H9 (cell line): ENCODE data around the gene ACSF3. TPM values are rescaled to one million over a fixed set of nuclear protein-coding genes. Genes with fewer than 3 reads are reported as not detected.

Source experiments
- DNase-seq: peaks from one replicate; pipeline ENCODE4 v3.0.0-alpha.2; 2017
- H2AFZ ChIP-seq: one replicate; pipeline ENCODE4 v1.6.1; 2013; ENCODE audit warnings: mild to moderate bottlenecking, low read length, control low read depth, moderate library complexity
- H2AK5ac ChIP-seq: 2 replicates; pipeline ENCODE4 v1.6.1; 2013; ENCODE audit warnings: low read length, control low read depth, mixed read lengths; ENCODE audit not compliant: insufficient read length
- H2BK120ac ChIP-seq: one replicate; pipeline ENCODE4 v1.6.1; 2013; ENCODE audit warnings: low read depth, mild to moderate bottlenecking, low read length, control low read depth, inconsistent platforms; ENCODE audit not compliant: poor library complexity, severe bottlenecking
- H2BK12ac ChIP-seq: 2 replicates; pipeline ENCODE4 v1.6.1; 2013; ENCODE audit warnings: low read length, control low read depth, mixed read lengths, low read depth; ENCODE audit not compliant: insufficient read length
- H2BK15ac ChIP-seq: 2 replicates; pipeline ENCODE4 v1.6.1; 2013; ENCODE audit warnings: low read depth, low read length, control low read depth
- H2BK20ac ChIP-seq: one replicate; pipeline ENCODE4 v1.6.1; 2013; ENCODE audit warnings: low read depth, mild to moderate bottlenecking, low read length, control low read depth, inconsistent platforms; ENCODE audit not compliant: poor library complexity, severe bottlenecking
- H2BK5ac ChIP-seq: 2 replicates; pipeline ENCODE4 v1.6.1; 2013; ENCODE audit warnings: low read length, control low read depth, mixed read lengths; ENCODE audit not compliant: insufficient read length
- H3K14ac ChIP-seq: 2 replicates; pipeline ENCODE4 v1.6.1; 2013; ENCODE audit warnings: low read length, control low read depth; ENCODE audit not compliant: insufficient read depth
- H3K18ac ChIP-seq: 2 replicates; pipeline ENCODE4 v1.6.1; 2013; ENCODE audit warnings: low read depth, mild to moderate bottlenecking, mixed read lengths, low read length, control low read depth; ENCODE audit not compliant: insufficient read length
- H3K23ac ChIP-seq: 2 replicates; pipeline ENCODE4 v1.6.1; 2013; ENCODE audit warnings: low read length, control low read depth, mixed read lengths, low read depth; ENCODE audit not compliant: insufficient read length
- H3K23me2 ChIP-seq: 2 replicates; pipeline ENCODE4 v1.6.1; 2013; ENCODE audit warnings: low read depth, mild to moderate bottlenecking, mixed read lengths, low read length, control low read depth; ENCODE audit not compliant: insufficient read length, poor library complexity, severe bottlenecking
- H3K27ac ChIP-seq: 2 replicates; pipeline ENCODE4 v1.5.1; 2013; ENCODE audit warnings: low read length, control low read depth, mixed read lengths, low read depth; ENCODE audit not compliant: insufficient read length
- H3K27me3 ChIP-seq: 2 replicates; pipeline ENCODE4 v1.6.1; 2013; ENCODE audit warnings: low read length, control low read depth, inconsistent platforms; ENCODE audit not compliant: insufficient read depth
- H3K4ac ChIP-seq: 2 replicates; pipeline ENCODE4 v1.6.1; 2013; ENCODE audit warnings: low read depth, mild to moderate bottlenecking, control low read depth, inconsistent platforms, low read length, moderate library complexity
- H3K4me1 ChIP-seq: 2 replicates; pipeline ENCODE4 v1.6.1; 2013; ENCODE audit warnings: low read length, control low read depth, inconsistent platforms; ENCODE audit not compliant: insufficient read depth
- H3K4me2 ChIP-seq: 2 replicates; pipeline ENCODE4 v1.6.1; 2013; ENCODE audit warnings: low read length, control low read depth, mixed read lengths; ENCODE audit not compliant: insufficient read length, insufficient read depth
- H3K56ac ChIP-seq: 2 replicates; pipeline ENCODE4 v1.6.1; 2013; ENCODE audit warnings: low read depth, mild to moderate bottlenecking, mixed read lengths, low read length, control low read depth; ENCODE audit not compliant: insufficient read length
- H3K79me1 ChIP-seq: 2 replicates; pipeline ENCODE4 v1.6.1; 2013; ENCODE audit warnings: low read depth, mild to moderate bottlenecking, moderate library complexity, low read length, control low read depth, inconsistent platforms; ENCODE audit not compliant: insufficient read depth, poor library complexity, severe bottlenecking
- H3K79me2 ChIP-seq: 2 replicates; pipeline ENCODE4 v1.6.1; 2013; ENCODE audit warnings: low read length, control low read depth, inconsistent platforms; ENCODE audit not compliant: insufficient read depth
- H3K9ac ChIP-seq: 2 replicates; pipeline ENCODE4 v1.6.1; 2013; ENCODE audit warnings: low read length, control low read depth, mixed read lengths; ENCODE audit not compliant: insufficient read length; ENCODE audit errors: extremely low read depth
- H3K9me3 ChIP-seq: one replicate; pipeline ENCODE4 v1.6.1; 2013; ENCODE audit warnings: low read depth, low read length, inconsistent platforms; ENCODE audit not compliant: control insufficient read depth
- H3T11ph ChIP-seq: one replicate; pipeline ENCODE4 v1.6.1; 2013; ENCODE audit warnings: mild to moderate bottlenecking, low read length, control low read depth, inconsistent platforms
- H4K20me1 ChIP-seq: one replicate; pipeline ENCODE4 v1.6.1; 2013; ENCODE audit not compliant: control insufficient read depth, insufficient read length, insufficient read depth
- H4K5ac ChIP-seq: 2 replicates; pipeline ENCODE4 v1.6.1; 2013; ENCODE audit warnings: low read depth, mild to moderate bottlenecking, mixed read lengths, low read length, control low read depth; ENCODE audit not compliant: insufficient read length
- H4K8ac ChIP-seq: replicated peaks from 2 replicates; pipeline ENCODE4 v1.6.1; 2013; ENCODE audit warnings: low read length, control low read depth, mixed read lengths, low read depth; ENCODE audit not compliant: insufficient read length
- H4K91ac ChIP-seq: 2 replicates; pipeline ENCODE4 v1.6.1; 2013; ENCODE audit warnings: low read depth, mild to moderate bottlenecking, moderate library complexity, mixed read lengths, low read length, control low read depth; ENCODE audit not compliant: insufficient read length
- H3K27ac Mint-ChIP-seq, 3 experiments: 2 replicates in 2 of 3; 3 replicates in 1 of 3; pipeline ENCODE4 v1.8.0; 2020 to 2021; ENCODE audit warnings: mixed read lengths in 3 of 3, mild to moderate bottlenecking in 1 of 3, moderate library complexity in 1 of 3
- H3K27me3 Mint-ChIP-seq: 2 replicates; pipeline ENCODE4 v1.8.0; 2021; ENCODE audit warnings: low read depth, mild to moderate bottlenecking, moderate library complexity, mixed read lengths
- H3K36me3 Mint-ChIP-seq, 3 experiments: 2 replicates in 2 of 3; 3 replicates in 1 of 3; pipeline ENCODE4 v1.8.0; 2020 to 2021; ENCODE audit warnings: low read depth in 3 of 3, mixed read lengths in 3 of 3; ENCODE audit not compliant: insufficient read depth in 1 of 3
- H3K4me1 Mint-ChIP-seq, 2 experiments: 2 replicates each; pipeline ENCODE4 v1.8.0; 2020; ENCODE audit warnings: mixed read lengths in 2 of 2
- H3K4me3 Mint-ChIP-seq, 2 experiments: 2 replicates in 1 of 2; 3 replicates in 1 of 2; pipeline ENCODE4 v1.8.0; 2020 to 2021; ENCODE audit warnings: mild to moderate bottlenecking in 2 of 2, mixed read lengths in 2 of 2, moderate library complexity in 1 of 2
- H3K9me3 Mint-ChIP-seq, 2 experiments: 2 replicates in 1 of 2; 3 replicates in 1 of 2; pipeline ENCODE4 v1.8.0; 2020; ENCODE audit warnings: mild to moderate bottlenecking in 2 of 2, mixed read lengths in 2 of 2, moderate library complexity in 1 of 2
- CTCF ChIP-seq: fragments of 200-600 bp; sonication (generic); conservative IDR thresholded peaks from 3 replicates; pipeline ENCODE4 v1.8.0; 2021; ENCODE audit warnings: antibody characterized with exemption, mild to moderate bottlenecking
- WGBS: extraction: QIAGEN DNeasy Blood & Tissue Kit; methylation state at CpG from one replicate; pipeline ENCODE4 v1.1.7; 2013; ENCODE audit warnings: missing lambda C conversion rate, low lambda C conversion rate, mixed read lengths; ENCODE audit not compliant: insufficient read length; ENCODE audit errors: extremely low coverage; 5-methylcytosine and 5-hydroxymethylcytosine counted together
- total RNA-seq: library from RNA; stranded (reverse); gene quantifications from 2 replicates; pipeline ENCODE4 v1.2.1, GENCODE V29; 2021

The ACSF3 gene
- total RNA-seq, 1 experiment from 2014 or later = 31.3 TPM

DNA sequence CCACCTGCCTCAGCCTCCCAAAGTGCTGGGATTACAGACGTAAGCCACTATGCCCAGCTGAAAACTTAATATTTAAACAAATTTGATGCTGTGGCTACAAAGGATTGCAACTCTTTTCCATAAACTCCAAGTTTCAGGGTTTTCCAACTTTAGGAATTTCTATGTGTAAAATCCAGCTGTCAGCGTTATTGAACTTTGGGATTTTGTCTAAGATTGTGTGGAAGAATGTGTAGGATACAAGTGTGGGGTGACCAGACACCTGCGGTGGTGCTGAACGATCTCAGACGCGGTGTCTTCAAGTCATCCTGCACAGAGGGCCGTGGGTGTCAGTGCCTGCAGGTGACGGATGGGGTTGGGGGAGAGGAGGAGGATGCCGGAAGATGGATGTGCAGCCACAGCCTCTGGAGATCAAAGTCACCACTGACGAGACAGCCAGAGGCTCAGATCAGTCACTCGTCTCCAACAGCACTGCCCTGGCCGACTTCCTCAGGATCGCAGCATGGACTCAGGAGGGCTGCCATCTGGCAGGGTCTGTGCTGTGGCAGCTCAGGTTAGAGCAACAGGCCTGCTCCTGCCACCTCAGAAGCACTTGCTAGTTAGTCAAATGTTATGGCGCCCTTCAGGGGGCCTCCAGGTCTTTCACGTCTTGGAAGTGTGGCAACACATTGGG is 13.0 kb downstream of the ACSF3 start:
- Histone ChIP-seq H3K18ac (no peak overlapping the region), H3K79me1 (no peaks in the 10 kb centered on the region), H2AK5ac (no peak overlapping the region), H3K79me2 (no peaks in the 10 kb centered on the region), H3K27ac (no peak overlapping the region), H3K23ac (no peak overlapping the region), H3K27me3 (no peaks in the 10 kb centered on the region), H2AFZ (no peak overlapping the region), H3K9ac (no peak overlapping the region), H3T11ph (no peak overlapping the region), H3K4me2 (no peak overlapping the region), H3K4ac (no peak overlapping the region), H2BK20ac (no peak overlapping the region), H4K8ac (no peak overlapping the region), H4K91ac (no peak overlapping the region), H2BK5ac (no peak overlapping the region), H2BK15ac (no peak overlapping the region), H2BK12ac (no peak overlapping the region), H3K4me1 (no peaks in the 10 kb centered on the region), H4K20me1 (peaks cover 2% of the 10 kb centered on the region), H3K9me3 (no peaks in the 10 kb centered on the region), H3K56ac (no peak overlapping the region), H2BK120ac (no peak overlapping the region), H4K5ac (no peak overlapping the region), H3K23me2 (no peaks in the 10 kb centered on the region), H3K14ac (no peak overlapping the region)
- no peak for TF ChIP-seq CTCF
- DNase-seq = no peak
- peaks cover 20 to 64% (median 63%) of the 10 kb centered on the region in 3 experiments for H3K36me3 Mint-ChIP-seq
- WGBS = no CpG with 5 or more reads among the region's 15 CpGs
- no peak overlapping the region for H3K4me3 Mint-ChIP-seq
- no peaks in the 10 kb centered on the region for H3K9me3 Mint-ChIP-seq
- no peak overlapping the region for H3K27ac Mint-ChIP-seq
- H3K4me1 Mint-ChIP-seq = no peaks in the 10 kb centered on the region
- H3K27me3 Mint-ChIP-seq = no peaks in the 10 kb centered on the region
